Measurements from ENCODE around the gene RBP5.

RBP5 gene

DNA sequence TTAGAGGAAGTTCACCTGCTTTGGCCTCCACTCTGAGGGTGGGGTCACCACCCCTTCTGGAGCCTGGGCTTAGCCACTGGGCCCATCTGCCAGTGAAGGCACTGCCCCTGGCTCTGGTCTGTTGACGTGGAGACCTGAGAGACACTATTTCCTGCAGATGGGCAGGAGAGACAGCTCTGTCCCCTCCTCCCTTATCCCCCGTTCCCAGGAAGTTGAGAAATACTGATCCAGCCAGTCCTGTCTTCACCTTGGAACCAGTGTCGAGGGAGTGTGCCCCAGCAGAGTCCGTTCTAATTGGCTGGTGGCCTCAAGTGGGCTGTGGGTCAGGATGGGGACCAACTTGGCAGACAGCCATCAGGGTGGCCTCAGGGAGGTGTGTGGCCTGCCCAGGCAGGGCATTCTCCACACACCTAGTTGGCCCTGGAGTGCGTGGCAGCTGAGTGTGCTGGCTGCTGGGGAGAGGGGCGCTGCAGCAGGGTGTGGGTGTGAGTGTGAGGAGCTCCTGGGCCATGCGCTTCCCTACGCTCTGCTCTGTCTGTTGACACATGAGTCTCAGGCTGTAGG, 26.9 kb upstream of the RBP5 start:
- TF ChIP-seq GATA1 (IDR thresholded peaks at IDR 0.05; ENCODE audit: low read depth, low read length), result no peak
- no peak for TF ChIP-seq POLR2A (IDR thresholded peaks at IDR 0.05; ENCODE audit: low read length)

GRCh38 chr12:7154901-7155470, 26.3 kb upstream of the RBP5 start:
- DNase-seq, result no peak
- TF ChIP-seq POLR2A (IDR thresholded peaks at IDR 0.05; ENCODE audit: low read length) (no peak), GATA1 (IDR thresholded peaks at IDR 0.05; ENCODE audit: low read depth, low read length) (no peak)

More for the DNA sequence above, 26.9 kb upstream of the RBP5 start:
- DNase-seq, result no peak

DNA sequence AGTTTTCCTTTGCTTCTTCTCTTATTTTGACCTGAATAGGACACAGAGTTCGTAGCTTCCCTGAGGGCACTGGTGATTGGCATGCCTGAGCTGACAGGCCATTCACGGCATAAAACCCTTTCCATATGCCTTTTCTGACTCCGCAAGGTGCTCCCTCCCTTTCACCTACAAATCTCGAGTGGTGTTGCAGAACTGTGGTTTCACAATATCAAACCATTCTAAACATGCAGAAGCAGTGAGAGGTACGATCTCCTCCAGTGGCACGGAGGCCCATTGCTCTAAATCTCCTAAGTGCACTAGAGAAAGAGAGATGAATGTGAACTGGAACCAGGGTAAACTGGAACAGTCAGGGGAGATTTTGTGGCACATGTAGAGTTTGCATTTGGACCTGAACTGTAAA, 25.4 kb upstream of the RBP5 start:
- TF ChIP-seq GATA1 (IDR thresholded peaks at IDR 0.05; ENCODE audit: low read depth, low read length) (no peak), POLR2A (IDR thresholded peaks at IDR 0.05; ENCODE audit: low read length) (no peak)
- DNase-seq, result no peak

- DNase-seq, result no peak
- no peak for TF ChIP-seq GATA1 (IDR thresholded peaks at IDR 0.05; ENCODE audit: low read depth, low read length)
- TF ChIP-seq POLR2A (IDR thresholded peaks at IDR 0.05; ENCODE audit: low read length), result no peak
Observed at GRCh38 chr12:7152818-7153217, 24.1 kb upstream of the RBP5 start.

DNA sequence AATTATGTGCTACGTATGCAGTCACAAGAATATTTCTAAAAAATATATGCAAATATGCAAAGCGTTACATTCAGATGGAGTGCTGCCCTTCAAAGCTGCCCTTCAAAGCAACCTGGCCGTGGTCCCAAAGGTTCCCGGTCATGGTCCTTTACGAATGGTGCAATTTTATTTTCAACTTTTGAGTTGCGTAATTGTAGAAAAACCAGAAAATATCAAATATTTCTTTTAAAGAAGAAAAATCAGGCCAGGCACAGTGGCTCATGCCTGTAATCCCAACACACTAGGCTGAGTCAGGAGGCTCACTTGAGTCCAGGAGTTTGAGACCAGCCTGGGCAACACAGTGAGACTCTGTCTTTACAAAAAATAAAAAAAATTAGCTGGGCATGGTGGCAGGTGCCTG, 22.8 kb upstream of the RBP5 start:
- TF ChIP-seq POLR2A (IDR thresholded peaks at IDR 0.05; ENCODE audit: low read length) (no peak), GATA1 (IDR thresholded peaks at IDR 0.05; ENCODE audit: low read depth, low read length) (no peak)
- no peak for DNase-seq

DNA sequence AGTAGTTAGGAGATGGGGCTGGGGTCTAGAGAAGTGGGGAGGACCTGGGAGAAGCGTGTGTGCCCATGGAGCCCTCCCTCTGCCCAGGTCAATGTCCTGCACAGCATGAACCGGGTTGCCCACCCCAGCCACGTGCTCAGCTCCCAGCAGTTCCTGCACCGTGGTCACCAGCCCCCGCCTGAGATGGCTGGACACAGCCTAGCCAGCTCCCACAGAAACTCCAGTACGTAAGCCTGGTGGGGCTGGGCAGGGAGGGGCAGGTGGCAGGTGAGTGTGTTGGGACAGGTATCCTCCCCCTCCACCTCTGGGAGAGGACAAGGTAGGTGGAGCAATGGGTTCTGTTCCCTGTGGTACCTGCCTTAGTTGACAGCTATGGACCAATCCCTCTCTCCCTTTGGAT, 22.2 kb upstream of the RBP5 start:
- TF ChIP-seq GATA1 (IDR thresholded peaks at IDR 0.05; ENCODE audit: low read depth, low read length) (no peak), POLR2A (IDR thresholded peaks at IDR 0.05; ENCODE audit: low read length) (no peak)
- no peak for DNase-seq

DNA sequence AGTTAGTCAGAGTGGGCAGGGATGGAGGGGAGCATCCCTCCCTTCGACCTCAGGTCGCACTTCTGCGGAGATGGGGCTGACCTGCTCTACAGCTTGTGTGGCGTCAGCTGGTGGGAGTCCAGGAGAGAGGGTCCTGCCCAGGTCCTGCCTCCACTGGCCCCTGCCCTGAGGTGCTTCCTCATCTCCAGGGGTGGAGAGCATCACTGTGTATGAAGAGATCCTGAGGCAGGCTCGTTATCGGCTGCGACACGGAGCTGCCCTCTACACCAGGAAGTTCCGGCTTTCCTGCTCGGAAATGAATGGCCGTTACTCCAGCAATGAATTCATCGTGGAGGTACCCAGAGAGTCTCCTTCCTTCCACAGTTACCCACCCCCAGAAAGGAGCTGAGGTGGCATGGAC, 21.7 kb upstream of the RBP5 start:
- no peak for DNase-seq
- TF ChIP-seq GATA1 (IDR thresholded peaks at IDR 0.05; ENCODE audit: low read depth, low read length) (no peak), POLR2A (IDR thresholded peaks at IDR 0.05; ENCODE audit: low read length) (no peak)

DNA sequence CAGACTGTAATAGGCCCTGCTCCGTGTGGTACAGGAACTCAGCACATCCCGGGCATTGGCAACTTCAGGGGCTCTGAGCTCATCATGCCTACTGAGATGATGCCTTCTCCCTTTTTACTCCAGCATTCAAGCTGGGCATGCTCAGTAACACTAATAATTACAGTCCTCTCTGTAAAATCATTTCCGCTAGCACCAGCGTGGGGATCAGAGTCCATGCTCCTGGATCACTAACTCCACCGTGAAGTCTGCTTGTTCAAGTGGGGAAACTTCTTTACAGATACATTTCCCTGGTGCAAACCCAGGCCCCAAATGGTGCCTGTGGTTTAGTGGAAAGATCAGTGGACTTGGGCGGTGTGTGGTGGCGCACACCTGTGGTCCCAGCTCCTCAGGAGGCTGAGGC, 18.2 kb upstream of the RBP5 start:
- TF ChIP-seq POLR2A (IDR thresholded peaks at IDR 0.05; ENCODE audit: low read length) (no peak), GATA1 (IDR thresholded peaks at IDR 0.05; ENCODE audit: low read depth, low read length) (no peak)

DNA sequence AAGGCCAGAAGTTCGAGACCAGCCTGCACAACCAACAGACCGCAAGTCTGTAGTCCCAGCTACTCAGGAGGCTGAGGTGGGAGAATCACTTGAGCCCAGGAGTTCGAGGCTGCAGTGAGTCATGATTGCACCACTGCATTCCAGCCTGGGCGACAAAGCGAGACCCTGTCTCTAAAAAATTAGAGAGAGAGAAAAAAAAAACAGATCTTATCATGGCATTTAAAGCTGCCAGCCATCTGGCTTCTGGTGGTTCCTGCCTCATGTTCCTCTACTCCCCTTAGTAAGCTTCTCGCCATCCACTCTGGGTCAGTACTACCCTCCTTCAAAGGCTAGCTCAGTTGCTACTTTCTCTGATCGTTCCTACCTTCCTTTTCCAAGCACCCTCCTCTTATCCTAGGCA, 17.5 kb upstream of the RBP5 start:
- TF ChIP-seq POLR2A (IDR thresholded peaks at IDR 0.05; ENCODE audit: low read length) (no peak), GATA1 (IDR thresholded peaks at IDR 0.05; ENCODE audit: low read depth, low read length) (no peak)
- DNase-seq, result no peak

More for the DNA sequence above, 18.2 kb upstream of the RBP5 start:
- no peak for DNase-seq

GRCh38 chr12:7145671-7146070, 17.0 kb upstream of the RBP5 start:
- DNase-seq, result no peak
- no peak for TF ChIP-seq GATA1 (IDR thresholded peaks at IDR 0.05; ENCODE audit: low read depth, low read length)
- TF ChIP-seq POLR2A (IDR thresholded peaks at IDR 0.05; ENCODE audit: low read length), result no peak

- peak; percentile 54 to 70 for DNase-seq
- TF ChIP-seq POLR2A (IDR thresholded peaks at IDR 0.05; ENCODE audit: low read length), result no peak
- no peak for TF ChIP-seq GATA1 (IDR thresholded peaks at IDR 0.05; ENCODE audit: low read depth, low read length)
Observed at GRCh38 chr12:7144414-7145120, 15.9 kb upstream of the RBP5 start.

DNA sequence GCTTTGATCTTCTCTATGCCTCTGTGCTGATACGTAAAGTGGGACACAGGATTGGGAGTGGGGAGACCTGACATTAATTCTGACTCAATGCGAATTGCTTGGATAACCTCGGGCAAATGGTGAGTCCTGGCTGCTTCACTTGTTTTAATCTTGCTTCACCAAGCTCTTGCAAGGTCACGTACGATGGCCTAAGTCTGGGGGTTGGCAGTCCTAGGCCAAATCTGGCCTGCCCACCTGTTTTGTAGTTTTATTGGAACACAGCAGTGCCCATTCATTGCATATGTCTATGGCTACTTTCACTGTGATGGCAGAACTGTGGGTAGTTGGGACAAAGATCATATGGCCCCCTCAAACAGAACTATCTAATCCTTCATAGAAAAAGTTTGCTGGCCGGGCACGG, 14.9 kb upstream of the RBP5 start:
- DNase-seq, result no peak
- no peak for TF ChIP-seq POLR2A (IDR thresholded peaks at IDR 0.05; ENCODE audit: low read length)
- no peak for TF ChIP-seq GATA1 (IDR thresholded peaks at IDR 0.05; ENCODE audit: low read depth, low read length)

- no peak for DNase-seq
- TF ChIP-seq GATA1 (IDR thresholded peaks at IDR 0.05; ENCODE audit: low read depth, low read length) (no peak), POLR2A (IDR thresholded peaks at IDR 0.05; ENCODE audit: low read length) (no peak)
Observed at GRCh38 chr12:7142809-7143465, 14.2 kb upstream of the RBP5 start.

DNA sequence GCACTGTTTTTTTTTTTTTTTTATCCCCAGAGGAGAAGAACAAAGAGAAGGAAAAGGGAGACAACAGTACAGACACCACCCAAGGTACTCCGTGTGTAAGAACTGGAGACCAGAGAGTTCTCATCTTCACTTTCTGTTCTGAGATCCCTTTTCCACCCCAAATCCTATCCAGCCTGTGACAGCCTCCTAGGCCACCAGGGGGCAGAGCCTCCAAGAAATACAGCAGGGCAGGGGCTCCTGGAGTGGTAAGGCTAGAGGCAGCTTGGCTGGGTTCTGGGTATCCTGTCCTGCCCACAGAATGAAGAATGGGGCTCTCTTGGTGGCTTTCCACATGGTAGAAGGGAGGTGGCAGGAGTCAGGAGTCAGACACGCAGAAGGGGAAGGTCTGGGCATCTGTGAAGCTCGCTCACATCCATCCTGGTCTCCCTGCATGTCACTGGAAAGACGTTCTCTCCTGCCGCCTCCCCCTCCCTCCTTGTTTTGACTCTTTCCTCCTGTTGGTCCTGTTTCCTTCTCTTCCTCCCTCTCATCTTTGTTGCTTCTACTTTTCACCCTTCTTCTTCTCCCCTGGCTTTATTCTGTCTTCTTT, 13.5 kb upstream of the RBP5 start:
- peak; percentile 66 to 78 for DNase-seq
- TF ChIP-seq POLR2A (IDR thresholded peaks at IDR 0.05; ENCODE audit: low read length), result no peak
- TF ChIP-seq GATA1 (IDR thresholded peaks at IDR 0.05; ENCODE audit: low read depth, low read length), result no peak

All from erythroblast (primary cell).